ENCODE measurements around the gene ITGAL.
"Not testable (repeated sequence)": the region's sequence is repeated elsewhere in the genome, so short reads cannot be mapped to it uniquely, and the experiment has no call there.

Gene ITGAL

GRCh38 chr16:30493941-30494488 is 21.5 kb downstream of the ITGAL start:
- no peak for DNase-seq

DNA sequence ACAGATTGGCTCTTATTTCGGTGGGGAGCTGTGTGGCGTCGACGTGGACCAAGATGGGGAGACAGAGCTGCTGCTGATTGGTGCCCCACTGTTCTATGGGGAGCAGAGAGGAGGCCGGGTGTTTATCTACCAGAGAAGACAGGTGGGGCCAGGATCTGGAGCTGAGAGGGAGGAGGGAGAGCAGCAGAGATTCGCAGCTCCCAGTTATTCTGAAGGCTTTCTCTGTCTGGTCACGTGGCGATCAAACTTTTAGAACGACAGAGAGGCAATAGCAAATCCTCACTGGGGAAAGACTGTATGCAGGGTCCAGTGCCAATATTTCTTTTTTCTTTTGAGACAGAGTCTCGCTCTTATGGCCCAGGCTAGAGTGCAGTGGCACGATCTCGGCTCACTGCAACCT is 22.2 kb downstream of the ITGAL start:
- no peak for DNase-seq

DNA sequence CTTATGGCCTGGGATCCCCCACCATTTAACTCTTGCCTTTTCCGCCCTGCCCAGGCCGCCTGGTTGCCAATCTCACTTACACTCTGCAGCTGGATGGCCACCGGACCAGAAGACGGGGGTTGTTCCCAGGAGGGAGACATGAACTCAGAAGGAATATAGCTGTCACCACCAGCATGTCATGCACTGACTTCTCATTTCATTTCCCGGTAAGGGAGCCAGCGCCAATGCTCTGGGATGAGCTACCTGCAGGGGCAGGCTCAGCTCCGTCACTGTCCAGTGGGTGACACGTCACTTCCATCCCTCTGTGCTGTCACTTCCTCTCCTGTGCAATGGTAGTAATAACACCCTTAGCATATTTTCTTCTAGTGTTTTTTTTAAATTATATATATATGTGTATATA is 26.7 kb downstream of the ITGAL start:
- DNase-seq: no peak

GRCh38 chr16:30503403-30504296 is 31.1 kb downstream of the ITGAL start:
- DNase-seq: no peak

DNA sequence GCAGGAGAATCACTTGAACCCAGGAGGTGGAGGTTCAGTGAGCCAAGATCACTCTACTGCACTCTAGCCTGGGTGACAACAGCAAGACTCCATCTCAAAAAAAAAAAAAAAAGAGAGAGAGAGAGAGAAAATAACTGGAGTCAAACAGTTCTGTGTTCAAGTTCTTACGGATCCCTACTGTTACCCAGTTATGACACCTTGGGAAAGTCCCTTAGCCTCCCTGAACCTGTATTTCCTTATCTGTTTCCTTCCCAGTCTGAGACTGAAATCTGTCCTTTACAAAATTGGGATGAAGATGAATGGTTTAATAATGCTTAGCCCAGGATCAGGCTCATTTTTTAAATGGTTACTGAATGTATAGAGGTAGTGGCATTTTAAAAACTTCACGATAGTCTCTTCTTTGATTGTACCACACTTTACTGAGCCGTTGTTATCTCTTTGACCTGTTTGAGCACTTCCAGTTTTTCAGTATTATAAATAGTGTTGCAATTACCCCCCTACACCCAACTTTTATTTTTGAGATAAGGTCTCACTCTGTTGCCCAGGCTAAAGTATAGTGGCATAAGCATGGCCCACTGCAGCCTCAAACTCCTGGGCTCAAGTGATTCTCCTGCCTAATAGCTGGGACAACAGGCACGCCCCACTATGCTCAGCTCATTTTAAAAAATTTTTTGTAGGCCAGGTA is 36.7 kb downstream of the ITGAL start:
- DNase-seq: no peak

- no peak for DNase-seq
These were observed 37.9 kb downstream of the ITGAL start for GRCh38 chr16:30510376-30510938.

DNA sequence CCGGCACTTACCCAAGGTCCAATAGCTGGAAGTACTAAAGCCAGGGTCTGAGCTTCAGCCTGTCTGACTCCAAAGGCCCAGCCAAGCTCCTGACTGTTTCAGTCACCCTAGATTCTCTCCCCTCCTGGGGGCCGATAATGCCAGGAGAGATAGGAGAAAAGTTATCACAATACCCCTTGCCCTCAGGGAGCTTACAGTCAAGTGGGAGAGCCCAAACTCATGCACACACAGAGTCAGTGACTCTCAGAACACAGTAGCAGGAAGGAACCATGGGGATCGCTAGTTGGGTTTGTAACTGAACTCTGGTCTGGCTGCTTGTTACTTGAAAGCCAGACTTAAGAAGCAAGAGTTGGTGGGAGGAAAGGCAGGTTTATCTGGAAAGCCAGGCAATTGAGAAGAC is 39.0 kb downstream of the ITGAL start:
- DNase-seq: no peak

DNA sequence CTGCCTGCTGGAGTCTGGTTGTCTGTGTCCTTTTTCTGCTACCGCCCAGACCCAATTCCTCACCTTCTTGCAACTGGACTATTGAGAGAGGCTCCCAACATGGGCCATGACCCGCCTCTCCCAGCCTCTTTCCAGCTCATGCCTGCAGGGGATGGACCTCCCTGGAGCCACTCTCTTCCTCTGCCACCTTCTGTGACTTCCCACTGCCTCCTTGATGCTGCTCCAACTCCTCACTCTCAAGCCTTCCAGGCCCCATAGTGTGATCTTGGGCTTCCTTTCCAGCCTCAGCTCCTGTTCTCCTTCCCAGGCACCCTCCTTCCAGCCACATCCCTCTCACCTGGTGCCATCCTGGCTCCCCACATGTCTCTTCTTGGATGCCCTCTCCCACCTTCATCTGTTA is 42.7 kb downstream of the ITGAL start:
- DNase-seq: no peak

DNA sequence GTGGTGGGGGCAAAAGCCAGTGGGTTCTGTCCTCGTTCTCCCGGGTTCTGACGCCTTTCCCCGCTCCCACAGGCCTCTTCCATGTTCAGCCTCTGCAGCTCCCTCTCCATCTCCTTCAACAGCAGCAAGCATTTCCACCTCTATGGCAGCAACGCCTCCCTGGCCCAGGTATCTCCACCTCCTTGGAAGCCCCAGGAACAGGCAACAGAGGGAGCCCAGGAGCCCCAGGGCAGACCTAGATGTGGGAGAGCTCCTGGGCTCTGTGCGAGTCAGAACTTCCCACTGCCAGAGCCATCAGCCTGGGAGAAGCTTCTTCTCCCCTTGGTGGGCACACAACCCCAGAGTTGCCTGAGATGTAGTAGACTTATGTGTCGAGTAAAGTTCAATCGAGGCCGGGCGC is 46.0 kb downstream of the ITGAL start:
- no peak for DNase-seq

GRCh38 chr16:30519120-30520049 is 46.8 kb downstream of the ITGAL start:
- no peak for DNase-seq

GRCh38 chr16:30521476-30521872 is 48.9 kb downstream of the ITGAL start:
- no peak for DNase-seq

GRCh38 chr16:30521873-30522641 is 49.5 kb downstream of the ITGAL start:
- no peak for DNase-seq

DNA sequence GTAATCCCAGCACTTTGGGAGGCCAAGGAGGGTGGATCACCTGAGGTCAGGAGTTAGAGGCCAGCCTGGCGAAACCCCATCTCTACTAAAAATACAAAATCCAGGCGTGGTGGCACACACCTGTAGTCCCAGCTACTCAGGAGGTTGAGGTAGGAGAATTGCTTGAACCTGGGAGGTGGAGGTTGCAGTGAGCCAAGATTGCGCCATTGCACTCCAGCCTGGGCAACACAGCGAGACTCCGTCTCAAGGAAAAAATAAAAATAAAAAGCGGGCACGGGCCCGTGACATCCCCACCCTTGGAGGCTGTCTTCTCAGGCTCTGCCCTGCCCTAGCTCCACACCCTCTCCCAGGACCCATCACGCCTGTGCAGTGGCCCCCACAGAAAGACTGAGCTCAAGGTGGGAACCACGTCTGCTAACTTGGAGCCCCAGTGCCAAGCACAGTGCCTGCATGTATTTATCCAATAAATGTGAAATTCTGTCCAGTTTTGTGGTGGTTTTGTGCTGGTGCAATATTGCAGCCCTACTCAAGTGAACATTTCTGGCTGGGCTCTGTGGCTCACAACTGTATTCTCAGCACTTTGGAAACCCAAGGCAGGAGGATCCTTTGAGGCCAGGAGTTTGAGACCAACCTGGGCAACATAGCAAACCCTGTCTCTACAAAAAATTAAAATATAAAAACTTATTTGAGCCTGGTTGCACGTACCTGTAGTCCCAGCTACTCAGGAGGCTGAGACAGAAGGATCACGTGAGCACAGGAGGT is 50.3 kb downstream of the ITGAL start:
- not testable (repeated sequence) for DNase-seq

- no peak for DNase-seq
These were observed 51.4 kb downstream of the ITGAL start for GRCh38 chr16:30523768-30524574.

DNA sequence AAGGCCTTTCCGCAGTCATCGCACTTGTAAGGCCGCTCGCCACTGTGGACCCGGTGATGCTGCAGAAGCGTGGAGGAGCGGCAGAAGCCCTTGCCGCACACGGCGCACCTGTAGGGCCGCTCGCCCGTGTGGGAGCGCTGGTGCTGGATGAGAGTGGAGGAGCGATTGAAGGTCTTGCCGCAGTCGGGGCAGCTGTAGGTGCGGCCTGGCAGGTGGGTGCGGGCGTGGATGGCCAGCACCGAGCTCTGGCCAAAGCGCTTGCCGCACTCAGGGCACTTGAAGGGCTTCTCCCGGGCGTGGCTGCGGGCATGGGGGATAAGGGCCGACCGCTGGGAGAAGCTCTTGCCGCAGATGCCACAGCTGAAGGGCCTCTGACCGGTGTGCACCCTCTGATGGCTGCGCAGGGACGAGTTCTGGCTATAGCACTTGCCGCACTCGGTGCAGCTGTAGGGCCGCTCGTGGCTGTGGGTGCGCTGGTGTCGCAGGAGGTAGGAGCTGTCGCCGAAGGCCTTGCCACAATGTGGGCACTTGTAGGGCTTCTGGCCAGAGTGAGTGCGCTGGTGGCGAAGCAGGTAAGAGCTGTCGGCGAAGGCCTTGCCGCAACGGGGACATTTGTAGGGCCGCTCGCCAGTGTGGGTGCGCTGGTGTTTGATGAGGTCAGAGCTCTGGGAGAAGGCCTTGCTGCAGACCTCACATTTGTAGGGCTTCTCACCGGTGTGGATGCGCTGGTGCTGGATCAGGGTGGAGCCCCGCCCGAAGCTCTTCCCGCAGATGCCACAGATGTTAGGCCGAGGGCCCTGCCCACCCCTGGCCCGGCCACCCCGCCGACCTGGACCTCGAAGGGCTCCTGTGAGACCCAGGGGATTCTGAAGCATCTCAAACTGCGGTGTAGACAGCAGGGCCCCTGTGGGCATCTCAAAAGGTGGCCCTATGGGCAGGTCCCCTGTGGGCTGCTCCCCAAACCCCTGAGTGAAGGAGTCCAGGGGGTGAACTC is 52.3 kb downstream of the ITGAL start:
- DNase-seq: no peak

- DNase-seq: no peak
These were observed 53.2 kb downstream of the ITGAL start for GRCh38 chr16:30525844-30526136.

DNA sequence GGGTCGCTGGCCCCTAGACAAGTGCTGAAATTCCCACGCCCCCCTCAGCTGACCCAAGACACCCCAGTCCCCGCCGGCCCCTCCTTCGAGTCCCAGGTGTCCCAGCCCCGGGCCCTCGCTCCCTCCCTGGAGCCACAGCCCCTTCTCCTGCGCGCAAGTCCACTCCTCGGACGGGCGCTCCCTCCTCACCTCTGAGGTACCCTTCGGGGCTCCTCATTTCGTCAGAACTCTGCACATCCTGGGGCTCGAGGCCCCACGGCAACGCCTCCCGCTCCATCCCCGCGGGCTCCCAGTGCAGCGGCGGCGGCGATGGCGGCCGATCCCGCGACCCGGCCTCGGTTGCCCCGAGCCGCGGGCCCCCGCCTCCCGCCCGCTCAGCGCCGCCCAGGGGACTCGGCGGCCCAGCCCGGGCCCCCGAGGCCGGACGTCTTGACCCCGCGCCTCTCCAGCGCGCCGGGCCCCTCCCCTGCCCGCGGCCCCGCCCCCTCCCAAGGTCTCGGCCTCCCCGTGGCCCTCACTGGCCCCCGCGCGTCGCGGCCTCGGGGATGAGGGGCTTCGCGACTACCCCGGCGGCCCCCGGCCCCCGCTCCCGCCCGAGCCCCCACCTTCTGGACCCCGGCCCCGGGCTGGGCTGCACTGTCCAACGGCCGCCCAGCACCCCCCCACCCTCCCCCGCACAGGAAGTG is 53.7 kb downstream of the ITGAL start, which contains the start of gene ZNF768:
TSS of gene ZNF768 (minus strand) at position 430 of the 686 bp plus-strand sequence. CDS start at position 277, 153 bp downstream.
- no peak for DNase-seq

All from CD4-positive, alpha-beta T cell treated with Interleukin-17A for 1 hour (primary cell).